ENCODE data around the gene CHCT1.
"Not testable (repeated sequence)": the region's sequence is repeated elsewhere in the genome, so short reads cannot be mapped to it uniquely, and the experiment has no call there.

The CHCT1 gene

GRCh38 chr17:60398227-60398959 is 23.9 kb upstream of the CHCT1 start:
- no peak for DNase-seq (ENCODE audit: low read depth in 2 of 2)

DNA sequence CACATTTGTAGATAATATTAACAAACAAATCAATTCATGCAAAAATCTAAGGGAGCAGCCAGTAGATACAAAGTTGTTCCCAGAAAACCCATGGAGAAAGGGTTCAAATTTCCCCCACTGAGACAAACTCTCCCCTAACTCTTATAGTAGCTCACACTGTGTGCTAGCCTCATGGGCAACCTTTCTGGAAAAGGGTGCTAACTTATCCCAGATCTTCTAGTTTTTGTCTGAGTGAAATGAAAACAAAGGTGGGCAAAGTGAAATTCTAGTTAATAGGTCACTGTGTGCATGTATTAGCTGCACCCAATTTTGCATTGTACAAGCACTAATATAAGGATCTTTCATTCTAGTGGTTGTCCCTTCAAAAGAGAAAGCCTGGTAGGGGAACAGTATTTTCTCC is 20.5 kb upstream of the CHCT1 start:
- DNase-seq (ENCODE audit: low read depth in 2 of 2) = no peak

GRCh38 chr17:60403523-60403810 is 18.8 kb upstream of the CHCT1 start:
- no peak for DNase-seq (ENCODE audit: low read depth in 2 of 2)

DNA sequence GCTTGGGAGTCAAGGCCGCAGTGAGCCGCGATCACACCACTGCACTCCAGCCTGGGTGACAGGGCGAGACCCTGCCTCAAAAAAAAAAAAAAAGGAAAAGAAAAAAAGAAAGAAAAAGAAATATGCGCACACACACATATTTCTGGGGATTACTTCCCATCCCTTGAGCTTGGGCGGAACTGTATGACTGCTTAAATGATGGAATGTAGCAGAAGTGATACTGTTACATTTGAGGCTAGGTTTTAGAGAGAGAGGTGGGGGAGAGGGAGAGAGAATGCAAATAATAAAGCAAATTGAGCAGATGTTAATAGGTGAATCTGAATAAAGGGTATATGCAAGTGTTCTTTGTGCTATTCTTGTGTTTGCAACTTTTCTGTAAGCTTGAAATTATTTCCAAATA is 18.3 kb upstream of the CHCT1 start:
- no peak for DNase-seq (ENCODE audit: low read depth in 2 of 2)

DNA sequence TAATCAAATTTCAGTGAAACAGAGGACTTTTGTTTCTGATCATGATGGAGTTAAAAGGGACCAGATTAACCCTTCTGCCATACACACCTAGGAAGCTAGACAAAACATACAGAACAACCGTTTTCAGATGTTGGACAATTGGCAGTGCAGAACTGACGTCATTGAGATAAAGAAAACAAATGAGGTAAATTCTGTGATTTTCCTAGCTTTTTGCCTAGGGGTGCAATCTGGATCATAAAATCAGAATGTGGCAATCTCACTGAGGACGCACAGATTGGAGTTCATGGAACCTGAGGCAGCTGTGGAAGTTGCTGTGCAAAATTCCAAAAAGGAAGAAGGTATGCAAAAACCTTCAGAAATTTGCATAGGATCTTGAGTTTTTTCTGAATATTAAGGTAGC is 15.4 kb upstream of the CHCT1 start:
- DNase-seq (ENCODE audit: low read depth in 2 of 2) = no peak

- no peak for DNase-seq (ENCODE audit: low read depth in 2 of 2)
Measured at GRCh38 chr17:60410001-60410400, 12.3 kb upstream of the CHCT1 start.

GRCh38 chr17:60412701-60413100 is 9.6 kb upstream of the CHCT1 start:
- no peak for DNase-seq (ENCODE audit: low read depth in 2 of 2)

DNA sequence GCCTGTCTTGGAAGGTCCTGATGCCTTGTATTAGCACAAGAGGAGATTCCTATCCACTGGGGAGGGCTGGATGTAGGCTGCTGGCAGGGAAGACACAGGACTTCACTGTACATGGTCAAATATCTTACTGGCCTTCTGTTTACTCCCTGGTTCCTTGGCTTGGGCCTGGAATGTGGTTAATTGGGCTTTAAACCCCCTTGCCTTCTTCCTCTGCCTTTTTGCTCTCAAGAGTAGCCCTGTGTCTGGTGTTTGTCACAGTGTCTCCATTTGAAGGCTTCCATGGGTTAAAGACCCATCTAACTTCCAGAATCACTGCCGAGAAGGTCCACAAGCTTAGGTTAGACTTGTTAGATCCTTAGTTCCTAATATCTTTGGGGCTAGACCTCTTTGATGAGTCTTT is 7.1 kb upstream of the CHCT1 start:
- DNase-seq (ENCODE audit: low read depth in 2 of 2) = no peak

- no peak for DNase-seq (ENCODE audit: low read depth in 2 of 2)
Measured at GRCh38 chr17:60416368-60416925, 5.8 kb upstream of the CHCT1 start.

- not testable (repeated sequence) for DNase-seq (ENCODE audit: low read depth in 2 of 2)
Measured at GRCh38 chr17:60419003-60419402, 3.3 kb upstream of the CHCT1 start.

DNA sequence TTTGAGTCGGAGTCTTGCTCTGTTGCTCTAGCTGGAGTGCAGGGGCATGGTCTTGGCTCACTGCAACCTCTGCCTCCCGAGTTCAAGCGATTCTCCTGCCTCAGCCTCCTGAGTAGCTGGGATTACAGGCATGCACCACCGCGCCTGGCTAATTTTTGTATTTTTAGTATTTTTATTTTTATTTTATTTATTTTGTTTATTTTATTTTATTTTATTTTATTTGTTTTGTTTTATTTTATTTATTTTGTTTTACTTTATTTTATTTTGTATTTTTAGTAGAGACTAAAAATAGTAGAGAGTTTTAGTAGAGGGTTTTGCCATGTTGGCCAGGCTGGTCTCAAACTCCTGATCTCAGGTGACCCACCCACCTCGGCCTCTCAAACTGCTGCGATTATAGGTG is 2.4 kb upstream of the CHCT1 start:
- not testable (repeated sequence) for DNase-seq (ENCODE audit: low read depth in 2 of 2)

DNA sequence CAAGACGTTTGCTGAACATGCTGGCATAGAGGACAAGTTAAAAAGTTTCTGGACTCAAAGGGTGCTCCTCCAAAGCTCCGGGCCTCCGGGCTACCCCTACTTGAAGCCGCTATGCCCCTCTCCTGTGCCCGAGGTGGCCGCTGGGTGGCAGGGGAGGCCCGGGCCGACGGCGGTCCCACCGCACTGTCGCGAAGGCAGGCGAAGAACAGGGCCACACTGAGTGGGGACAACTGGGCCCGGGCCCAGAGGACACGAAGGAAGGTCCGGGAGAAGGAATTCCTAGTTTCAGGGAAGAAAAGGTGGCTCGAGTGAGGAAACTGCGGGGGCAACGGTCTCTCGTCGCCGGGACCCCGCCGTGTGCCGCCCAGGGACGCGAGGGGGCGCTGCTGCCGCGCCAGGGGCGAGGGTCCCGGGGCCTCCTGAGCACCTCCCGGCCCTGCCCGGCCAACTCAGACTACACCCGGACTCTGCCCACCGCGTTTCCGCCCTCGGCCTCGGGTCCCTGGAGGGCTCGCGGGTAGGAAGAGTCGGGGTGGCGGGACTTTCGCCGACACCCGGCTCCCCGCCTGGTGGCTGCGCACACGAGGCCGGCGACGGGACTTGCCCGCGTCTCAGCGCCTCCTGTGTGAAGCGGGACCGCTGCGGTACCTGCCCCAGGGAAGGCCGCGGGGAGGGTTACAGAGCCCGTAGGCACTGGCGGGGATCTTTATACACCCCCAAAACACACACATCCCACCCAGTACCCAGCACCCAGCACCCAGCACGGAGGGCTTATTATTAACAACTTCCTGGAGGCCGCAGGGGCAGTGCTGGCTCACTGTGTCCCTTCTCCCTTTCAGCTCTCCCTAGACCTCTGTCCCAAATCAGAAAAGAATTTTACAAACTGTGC is 772 bp upstream of the CHCT1 start:
- peak in 1 of 2 experiments; percentile 33 for DNase-seq (ENCODE audit: low read depth in 2 of 2)

GRCh38 chr17:60423865-60424264 is 1.6 kb downstream of the CHCT1 start:
- DNase-seq (ENCODE audit: low read depth in 2 of 2) = no peak

GRCh38 chr17:60425626-60426025 is 3.3 kb downstream of the CHCT1 start:
- no peak for DNase-seq (ENCODE audit: low read depth in 2 of 2)

GRCh38 chr17:60426596-60426995 is 4.3 kb downstream of the CHCT1 start:
- no peak for DNase-seq (ENCODE audit: low read depth in 2 of 2)

GRCh38 chr17:60428491-60428890 is 6.2 kb downstream of the CHCT1 start:
- DNase-seq (ENCODE audit: low read depth in 2 of 2) = not testable (repeated sequence)

DNA sequence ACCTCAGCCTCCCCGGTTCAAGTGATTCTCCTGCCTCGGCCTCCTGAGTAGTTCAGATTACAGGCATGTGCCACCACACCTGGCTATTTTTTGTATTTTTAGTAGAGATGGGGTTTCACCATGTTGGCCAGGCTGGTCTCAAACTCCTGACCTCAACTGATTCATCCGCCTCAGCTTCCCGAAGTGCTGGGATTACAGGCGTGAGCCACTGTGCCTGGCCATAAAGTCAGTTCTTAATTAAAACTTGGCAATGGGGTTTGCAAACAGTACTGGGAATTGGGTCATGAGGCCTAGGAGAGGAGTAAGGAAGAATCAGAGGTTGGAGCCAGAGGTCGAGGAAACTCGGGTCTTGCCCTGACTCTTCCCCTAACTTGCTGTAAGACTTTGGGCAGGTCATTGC is 8.3 kb downstream of the CHCT1 start:
- not testable (repeated sequence) for DNase-seq (ENCODE audit: low read depth in 2 of 2)

- DNase-seq (ENCODE audit: low read depth in 2 of 2) = not testable (repeated sequence)
Measured at GRCh38 chr17:60433021-60433997, 11.0 kb downstream of the CHCT1 start.

- peak; percentile 85 to 88 for DNase-seq (ENCODE audit: low read depth in 2 of 2)
Measured at GRCh38 chr17:60435244-60436167, 13.2 kb downstream of the CHCT1 start.

DNA sequence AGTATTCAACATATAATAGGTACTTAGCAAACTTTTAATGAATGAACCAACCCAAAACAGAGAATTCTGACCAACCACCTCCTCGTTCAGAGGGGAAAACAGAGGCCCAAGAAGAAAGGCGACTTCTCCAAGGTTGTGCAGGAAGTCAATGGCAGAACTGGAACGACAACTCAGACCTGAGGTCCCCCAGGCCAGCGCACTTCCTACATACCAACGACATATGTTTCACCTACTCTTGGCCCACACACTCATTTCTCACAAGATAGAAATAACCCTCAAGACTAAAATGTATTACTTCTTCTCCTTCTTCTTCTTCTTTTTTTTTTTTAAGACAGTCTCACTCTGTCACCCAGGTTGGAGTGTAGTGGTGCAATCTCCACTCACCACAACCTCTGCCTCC is 14.4 kb downstream of the CHCT1 start:
- no peak for DNase-seq (ENCODE audit: low read depth in 2 of 2)

GRCh38 chr17:60439501-60439900 is 17.2 kb downstream of the CHCT1 start:
- DNase-seq (ENCODE audit: low read depth in 2 of 2) = peak in 1 of 2 experiments; percentile 11
